Measurements from ENCODE around the gene TSC1. TPM values are rescaled to one million over a fixed set of nuclear protein-coding genes. Genes with fewer than 3 reads are reported as not detected.

TSC1 gene
- total RNA-seq, 1 donor from 2014 or later, result 26.3 TPM

DNA sequence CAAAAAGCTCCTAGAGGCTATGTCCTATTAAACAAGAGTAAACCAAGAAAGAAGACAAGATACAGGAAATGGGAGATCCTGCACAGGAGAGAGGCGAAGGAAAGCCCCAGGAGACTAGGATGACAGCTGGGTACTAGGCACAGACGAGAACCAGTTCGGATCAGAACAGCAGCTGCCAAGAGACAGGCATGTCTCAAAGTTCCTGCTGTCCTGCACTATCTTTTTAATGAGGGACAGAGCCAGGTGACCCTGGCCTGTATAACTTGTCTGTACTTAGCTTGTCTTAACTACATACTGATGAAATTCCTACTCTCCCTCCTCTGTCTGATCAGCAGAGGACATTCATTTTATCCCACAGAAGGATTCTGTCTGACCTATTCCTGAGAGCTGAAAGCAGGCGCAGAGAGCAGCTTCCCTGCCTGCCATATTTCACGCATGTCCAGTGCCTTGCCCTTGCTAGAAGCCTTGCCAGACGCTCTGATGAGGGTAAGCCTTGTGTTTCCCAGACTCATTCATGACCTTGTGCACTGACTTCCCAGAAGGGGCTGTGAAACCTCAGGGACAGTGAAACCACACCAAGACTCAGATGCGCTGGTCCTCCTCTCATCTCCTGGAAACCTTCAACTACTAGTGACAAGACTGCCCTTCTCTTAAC, 24.7 kb downstream of the TSC1 start:
- no peak for DNase-seq (ENCODE audit: low read depth)
- TF ChIP-seq, protein P1, sequence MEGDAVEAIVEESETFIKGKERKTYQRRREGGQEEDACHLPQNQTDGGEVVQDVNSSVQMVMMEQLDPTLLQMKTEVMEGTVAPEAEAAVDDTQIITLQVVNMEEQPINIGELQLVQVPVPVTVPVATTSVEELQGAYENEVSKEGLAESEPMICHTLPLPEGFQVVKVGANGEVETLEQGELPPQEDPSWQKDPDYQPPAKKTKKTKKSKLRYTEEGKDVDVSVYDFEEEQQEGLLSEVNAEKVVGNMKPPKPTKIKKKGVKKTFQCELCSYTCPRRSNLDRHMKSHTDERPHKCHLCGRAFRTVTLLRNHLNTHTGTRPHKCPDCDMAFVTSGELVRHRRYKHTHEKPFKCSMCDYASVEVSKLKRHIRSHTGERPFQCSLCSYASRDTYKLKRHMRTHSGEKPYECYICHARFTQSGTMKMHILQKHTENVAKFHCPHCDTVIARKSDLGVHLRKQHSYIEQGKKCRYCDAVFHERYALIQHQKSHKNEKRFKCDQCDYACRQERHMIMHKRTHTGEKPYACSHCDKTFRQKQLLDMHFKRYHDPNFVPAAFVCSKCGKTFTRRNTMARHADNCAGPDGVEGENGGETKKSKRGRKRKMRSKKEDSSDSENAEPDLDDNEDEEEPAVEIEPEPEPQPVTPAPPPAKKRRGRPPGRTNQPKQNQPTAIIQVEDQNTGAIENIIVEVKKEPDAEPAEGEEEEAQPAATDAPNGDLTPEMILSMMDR (conservative IDR thresholded peaks at IDR 0.05; ENCODE audit: low read depth, low read length), result no peak
- no peak overlapping the region for H3K4me3 ChIP-seq (ENCODE audit: low read depth, low read length)

DNA sequence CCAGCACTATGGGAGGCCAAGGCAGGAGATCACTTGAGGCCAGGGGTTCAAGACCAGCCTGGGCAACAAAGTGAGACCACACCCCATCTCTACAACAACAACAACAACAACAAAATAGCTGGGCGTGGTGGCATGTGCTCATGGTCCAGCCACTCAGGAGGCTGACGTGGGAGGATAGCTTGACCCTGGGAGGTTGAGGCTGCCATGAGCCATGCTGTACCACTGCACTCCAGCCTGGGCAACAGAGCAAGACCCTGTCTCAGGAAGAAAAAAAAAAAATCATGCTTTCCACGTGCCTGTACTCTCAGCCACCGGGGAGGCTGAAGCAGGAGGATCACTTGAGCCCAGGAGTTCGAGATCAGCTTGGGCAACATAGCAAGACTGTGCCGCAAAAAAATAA, 29.5 kb downstream of the TSC1 start:
- H3K4me3 ChIP-seq (ENCODE audit: low read depth, low read length), result no peak overlapping the region
- DNase-seq (ENCODE audit: low read depth), result no peak
- TF ChIP-seq, protein P1 (conservative IDR thresholded peaks at IDR 0.05; ENCODE audit: low read depth, low read length), result no peak

DNA sequence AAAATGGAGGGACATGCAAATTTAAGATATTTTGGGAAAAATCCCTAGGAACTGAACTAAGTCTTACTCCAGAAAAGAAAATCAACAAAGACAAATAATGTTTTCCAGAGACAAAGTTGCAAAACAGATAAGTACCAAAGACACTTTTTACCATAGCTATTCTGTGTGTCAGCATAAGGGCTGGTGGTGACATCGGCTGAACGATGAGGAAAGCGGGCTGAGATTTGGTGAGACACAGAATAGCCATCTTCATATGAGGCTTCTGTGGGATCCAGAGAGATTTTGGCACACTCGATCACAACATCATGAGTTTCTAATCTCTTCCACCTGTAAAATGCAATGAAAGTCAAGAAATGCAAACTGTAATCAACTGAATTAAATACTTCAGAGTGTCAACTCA, 32.3 kb downstream of the TSC1 start:
- DNase-seq (ENCODE audit: low read depth), result no peak
- TF ChIP-seq, protein P1 (conservative IDR thresholded peaks at IDR 0.05; ENCODE audit: low read depth, low read length), result no peak
- H3K4me3 ChIP-seq (ENCODE audit: low read depth, low read length), result no peak overlapping the region

DNA sequence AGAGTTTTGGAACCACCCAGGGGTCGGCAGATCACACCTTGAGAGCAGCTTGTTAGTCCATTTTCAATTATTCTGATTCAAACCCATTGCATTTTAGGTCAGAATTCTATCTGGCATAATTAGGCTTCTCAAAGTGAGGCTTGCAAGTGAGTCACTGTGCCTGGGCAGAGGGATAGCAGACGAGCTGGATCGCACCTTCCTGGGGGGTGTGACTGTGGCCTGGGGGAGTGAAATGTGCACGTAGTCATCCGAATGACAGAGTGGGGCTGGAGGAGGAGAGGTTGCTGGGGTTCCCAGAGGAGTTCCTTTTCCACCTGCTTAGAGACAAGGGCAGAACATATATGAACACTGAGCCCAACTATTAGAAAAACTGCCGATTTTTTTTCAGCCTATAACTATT, 34.0 kb downstream of the TSC1 start:
- no peak for DNase-seq (ENCODE audit: low read depth)
- no peak overlapping the region for H3K4me3 ChIP-seq (ENCODE audit: low read depth, low read length)
- TF ChIP-seq, protein P1 (conservative IDR thresholded peaks at IDR 0.05; ENCODE audit: low read depth, low read length), result no peak

DNA sequence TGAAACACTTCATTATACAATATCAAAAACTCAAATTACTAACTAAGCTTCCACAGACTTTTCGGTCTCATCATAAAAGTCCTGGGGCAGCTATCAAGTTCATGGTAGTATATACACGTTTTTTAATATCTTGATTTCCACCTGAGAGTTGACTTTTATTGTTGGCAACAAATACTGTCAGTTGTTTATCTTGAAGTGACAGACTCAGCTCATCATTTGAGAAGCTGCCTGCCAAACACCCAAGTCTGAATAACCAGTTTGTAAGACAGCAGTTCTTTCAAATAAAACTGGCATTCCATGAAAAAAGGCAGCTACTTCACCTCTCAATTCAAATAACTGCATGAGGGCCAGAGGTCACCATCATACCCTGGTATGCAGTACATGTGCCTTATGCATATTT, 35.1 kb downstream of the TSC1 start:
- TF ChIP-seq, protein P1 (conservative IDR thresholded peaks at IDR 0.05; ENCODE audit: low read depth, low read length), result no peak
- DNase-seq (ENCODE audit: low read depth), result no peak
- H3K4me3 ChIP-seq (ENCODE audit: low read depth, low read length), result no peak overlapping the region

DNA sequence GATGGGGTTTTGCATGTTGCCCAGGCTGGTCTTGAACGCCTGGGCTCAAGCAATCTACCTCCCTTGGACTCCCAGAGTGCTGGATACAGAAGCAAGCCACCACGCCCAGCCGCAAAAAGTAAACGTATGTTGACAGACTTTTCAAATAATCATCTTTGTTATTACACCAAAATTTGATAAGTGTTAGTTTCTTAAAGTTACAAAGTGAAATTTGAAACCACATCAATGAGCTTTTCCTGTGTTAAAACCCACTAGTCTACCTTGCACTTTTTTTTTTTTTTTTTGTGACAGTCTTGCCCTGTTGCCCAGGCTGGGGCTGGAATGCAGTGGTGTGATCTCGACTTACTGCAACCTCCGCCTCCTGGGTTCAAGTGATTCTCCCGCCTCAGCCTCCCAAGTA, 35.8 kb downstream of the TSC1 start:
- H3K4me3 ChIP-seq (ENCODE audit: low read depth, low read length), result no peak overlapping the region
- TF ChIP-seq, protein P1 (conservative IDR thresholded peaks at IDR 0.05; ENCODE audit: low read depth, low read length), result no peak

DNA sequence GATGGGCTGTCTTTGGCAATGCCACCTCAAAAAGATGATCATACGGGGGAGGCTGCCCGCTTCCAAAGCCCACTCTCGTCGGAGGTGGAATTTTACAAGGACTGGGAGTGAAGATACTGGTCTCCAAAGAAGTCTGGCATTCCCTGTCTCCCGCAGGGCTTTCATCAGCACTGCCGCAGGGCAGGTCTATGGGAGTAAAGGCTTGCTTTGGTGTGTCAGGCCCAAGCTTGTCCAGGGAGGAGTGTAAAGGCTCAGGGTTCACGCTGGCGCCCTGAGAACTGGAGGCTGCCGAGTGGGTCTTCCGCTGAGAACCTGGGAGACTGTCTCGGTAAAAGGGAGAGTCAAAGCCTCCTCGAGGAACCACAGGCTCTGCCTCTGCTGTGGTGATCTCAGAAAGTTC, 38.7 kb downstream of the TSC1 start:
- no peak for DNase-seq (ENCODE audit: low read depth)
- TF ChIP-seq, protein P1 (conservative IDR thresholded peaks at IDR 0.05; ENCODE audit: low read depth, low read length), result no peak
- H3K4me3 ChIP-seq (ENCODE audit: low read depth, low read length), result no peak overlapping the region

More for the DNA sequence above, 35.8 kb downstream of the TSC1 start:
- no peak for DNase-seq (ENCODE audit: low read depth)

Measured in epithelial cell of proximal tubule (primary cell).